Stromal cell of bone marrow (primary cell): Measurements from ENCODE around the gene SLFNL1.

Experiments used
- DNase-seq: peaks from one replicate; pipeline ENCODE4 v3.0.0-alpha.2; 2012; ENCODE audit warnings: low read depth

The SLFNL1 gene

DNA sequence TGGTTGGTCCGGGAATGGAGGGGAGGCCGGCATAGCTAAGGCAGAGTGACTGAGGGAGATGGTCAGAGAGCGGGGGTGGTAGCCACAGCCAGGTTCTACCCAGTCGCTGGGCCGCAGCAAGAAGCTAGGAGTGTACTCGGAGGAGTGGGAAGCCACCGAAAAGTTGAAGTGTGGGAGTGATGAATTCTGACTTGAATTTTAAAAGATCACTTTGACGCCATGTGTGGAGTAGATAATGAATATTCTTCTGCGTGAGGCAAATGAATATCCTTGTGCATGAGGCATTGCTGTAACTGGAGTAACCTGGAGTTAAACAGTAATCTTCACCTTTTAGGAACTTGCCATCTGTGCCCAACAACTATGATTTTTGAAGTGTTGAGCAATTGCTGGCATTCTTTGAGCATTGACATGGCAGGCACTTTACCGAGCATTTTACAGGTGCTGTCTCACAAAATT lies 35.2 kb downstream of the SLFNL1 start:
- DNase-seq = no peak

DNA sequence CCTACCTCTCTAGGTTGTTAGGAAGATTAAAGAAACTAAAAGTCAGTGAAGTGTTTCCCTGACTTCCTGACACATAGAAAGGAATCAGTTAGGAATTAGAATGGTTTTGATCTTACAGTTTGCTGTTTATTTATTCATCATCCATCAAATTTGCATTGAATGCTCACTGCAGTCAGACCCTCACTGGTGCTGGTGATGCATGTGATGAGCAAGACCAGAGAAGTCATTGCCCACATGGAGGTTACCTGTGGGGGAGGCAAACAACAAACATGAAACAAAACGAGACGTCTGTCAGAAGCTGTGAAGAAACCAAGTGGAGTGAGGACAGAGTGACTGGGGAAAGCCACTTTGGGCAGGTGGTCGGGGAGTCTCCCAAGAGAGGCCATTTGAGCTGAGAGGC lies 35.6 kb downstream of the SLFNL1 start:
- no peak for DNase-seq

DNA sequence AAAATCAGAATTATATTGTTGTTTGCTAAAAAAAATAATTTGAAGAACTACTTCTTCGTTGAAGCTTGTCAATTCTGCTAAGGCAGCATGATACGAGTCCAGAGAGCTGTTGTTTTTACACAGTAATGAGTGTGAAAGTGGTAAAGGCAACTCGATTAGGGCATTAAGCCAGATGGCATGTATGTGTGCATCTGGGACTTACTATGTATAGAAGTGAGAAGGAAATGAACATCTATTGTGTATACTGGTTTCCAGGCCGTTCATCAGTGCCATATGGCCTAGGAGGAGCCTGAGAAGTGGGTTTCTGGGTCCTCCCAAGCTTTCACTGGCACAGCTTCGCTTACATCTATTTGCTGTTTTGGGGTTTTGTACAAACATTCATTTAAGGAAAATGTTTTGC lies 36.4 kb downstream of the SLFNL1 start:
- no peak for DNase-seq

DNA sequence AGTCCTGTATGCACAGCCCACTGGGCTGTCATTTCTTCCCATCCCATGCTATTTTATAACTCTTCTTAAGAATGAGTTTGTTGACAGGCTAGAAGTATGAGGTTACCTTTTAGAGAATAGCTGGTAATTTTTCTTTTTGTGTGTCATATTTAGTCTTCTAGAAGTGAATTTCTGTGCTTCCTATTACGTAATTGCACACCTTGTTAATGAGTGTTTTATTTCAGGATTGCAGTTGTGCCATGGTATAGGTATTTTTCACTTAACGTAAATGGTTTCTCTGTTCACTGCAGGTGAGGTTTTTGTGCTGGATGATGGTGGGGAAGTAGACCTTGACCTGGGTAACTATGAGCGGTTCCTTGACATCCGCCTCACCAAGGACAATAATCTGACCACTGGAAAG lies 37.0 kb downstream of the SLFNL1 start:
- no peak for DNase-seq

DNA sequence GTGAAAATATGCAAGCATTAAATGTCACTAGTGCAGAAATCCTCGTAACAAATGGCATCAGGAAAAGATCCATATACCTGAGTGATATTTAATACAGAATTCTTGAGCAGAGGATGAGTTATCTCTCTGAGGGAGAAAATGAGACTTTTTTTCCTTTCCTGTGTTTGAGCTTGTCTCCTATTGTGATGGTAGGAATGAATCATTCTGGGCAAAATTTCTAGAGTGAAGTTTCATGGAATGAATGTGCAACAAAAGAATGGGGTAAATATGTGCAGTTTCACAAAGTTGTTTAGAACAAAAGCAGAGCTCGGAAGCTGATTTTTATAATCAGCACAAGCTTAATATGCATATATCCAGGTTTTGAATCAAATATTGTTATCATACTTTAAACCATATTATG lies 37.5 kb downstream of the SLFNL1 start:
- no peak for DNase-seq

DNA sequence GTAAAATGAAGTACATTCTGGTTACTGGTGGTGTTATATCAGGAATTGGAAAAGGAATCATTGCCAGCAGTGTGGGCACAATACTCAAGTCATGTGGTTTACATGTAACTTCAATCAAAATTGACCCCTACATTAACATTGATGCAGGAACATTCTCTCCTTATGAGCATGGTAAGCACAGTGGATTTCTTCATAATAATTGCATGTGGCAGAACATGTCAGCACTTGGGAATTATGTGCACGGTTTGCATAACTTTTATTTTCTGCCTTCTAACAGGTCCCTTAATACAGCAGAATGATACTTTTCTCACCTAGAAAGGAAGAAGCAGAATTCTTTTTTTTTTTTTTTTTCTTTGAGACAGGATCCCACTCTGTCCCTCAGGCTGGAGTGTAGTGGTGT lies 38.2 kb downstream of the SLFNL1 start:
- no peak for DNase-seq

DNA sequence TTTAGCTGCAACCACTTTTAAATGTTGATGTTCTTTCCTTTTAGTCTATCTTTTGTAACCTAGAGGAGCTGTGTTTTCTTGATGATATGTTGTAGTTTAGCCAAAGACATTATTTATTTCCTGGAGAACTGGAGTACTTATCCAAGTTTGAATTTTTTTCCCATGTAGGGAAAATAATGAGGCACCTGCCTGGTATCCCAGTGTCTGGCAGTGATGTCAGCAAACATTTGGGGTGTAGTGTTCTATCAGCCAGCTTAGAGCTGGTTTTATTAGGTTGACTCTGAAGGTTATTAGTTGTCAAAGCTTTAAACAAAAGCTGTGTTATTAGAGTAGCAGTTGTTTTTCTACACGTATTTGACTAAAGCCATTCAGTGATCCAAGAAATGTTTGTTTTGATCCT lies 38.8 kb downstream of the SLFNL1 start:
- DNase-seq = no peak

DNA sequence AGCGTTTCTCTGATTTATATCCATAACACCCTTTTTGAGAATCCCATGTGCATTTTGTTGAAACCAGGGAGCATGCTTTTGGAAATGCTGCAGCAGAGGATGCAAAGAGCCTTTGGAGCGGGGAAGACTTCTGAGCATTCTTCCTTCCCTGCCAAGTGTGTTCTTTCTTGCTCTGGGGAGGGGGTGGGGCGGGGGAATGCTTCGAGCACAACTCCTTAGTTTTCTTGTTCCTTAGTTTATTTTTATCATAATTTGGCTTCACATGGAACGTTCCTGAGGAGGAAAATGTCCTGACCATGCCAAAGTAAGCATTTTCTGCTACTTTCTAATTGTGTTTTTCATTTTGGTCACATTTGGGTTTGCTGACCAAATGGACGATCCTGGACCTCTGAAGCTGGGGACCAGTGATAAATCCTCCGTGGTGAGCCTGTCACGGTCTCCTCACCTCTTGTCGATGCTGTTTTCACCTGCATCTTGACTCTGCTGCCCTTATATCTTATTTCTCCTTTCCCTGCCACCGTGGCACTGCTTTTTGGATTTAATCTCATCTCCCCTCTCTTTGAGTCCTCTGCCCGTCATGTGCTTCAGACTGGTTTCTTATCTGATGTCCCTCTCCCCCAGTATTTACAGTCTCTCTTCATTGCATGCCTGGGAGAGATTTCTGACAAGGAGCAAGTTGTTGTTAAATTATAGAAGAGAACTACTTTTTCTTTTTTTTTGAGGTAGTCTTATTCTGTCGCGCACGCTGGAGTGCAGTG lies 39.7 kb downstream of the SLFNL1 start:
- DNase-seq = no peak

DNA sequence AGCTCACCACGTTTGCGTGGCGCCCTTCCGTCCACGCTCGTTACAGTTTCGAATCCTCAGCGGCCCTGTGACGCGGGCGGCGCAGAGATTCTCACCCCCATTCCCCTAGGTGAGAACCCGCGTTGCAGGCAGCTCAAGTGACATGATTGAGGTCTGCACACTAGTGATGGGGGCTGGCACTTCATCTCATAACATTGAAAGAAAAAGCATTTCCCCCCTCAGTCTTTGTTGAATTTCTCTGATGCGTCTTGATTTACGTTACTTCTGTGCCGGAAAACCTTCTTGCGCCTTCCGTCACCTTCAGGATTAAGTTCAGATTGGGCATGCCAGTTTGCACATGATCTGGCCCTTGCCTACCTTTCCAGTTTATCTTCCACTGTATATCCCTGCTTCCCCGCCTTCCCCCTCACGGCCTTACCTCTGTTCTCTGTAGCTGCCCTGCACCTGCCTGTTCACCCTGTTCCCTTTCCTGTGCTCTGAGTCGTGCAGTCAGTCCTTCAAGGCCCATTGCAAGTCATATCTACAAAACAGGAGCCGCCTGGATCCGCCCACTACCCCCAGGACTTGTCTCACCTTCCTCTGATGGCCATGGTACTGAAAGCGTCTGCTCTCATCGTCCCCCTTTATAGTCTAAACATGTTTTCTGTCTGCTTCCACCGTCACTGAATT lies 40.9 kb downstream of the SLFNL1 start:
- no peak for DNase-seq

DNA sequence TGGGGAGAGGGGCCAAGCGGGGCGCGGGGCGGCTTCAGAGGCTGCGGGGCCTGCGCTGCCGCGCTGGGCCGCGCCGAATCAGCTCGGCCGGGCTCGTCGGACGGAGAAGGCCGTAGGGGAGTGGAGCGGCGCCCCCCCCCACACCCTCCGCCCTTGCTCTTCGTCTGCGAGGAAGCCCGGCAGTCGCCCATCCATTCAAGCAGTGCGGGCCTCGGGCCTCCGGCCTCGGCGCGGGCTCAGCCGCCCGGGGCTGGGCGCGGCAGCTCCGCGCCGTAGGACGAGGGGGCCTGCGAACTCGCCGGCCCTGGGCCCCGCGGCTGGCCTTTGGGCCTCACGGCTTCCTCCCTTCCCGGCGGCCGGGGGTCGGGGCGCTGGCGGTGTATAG lies 41.5 kb downstream of the SLFNL1 start:
- no peak for DNase-seq

DNA sequence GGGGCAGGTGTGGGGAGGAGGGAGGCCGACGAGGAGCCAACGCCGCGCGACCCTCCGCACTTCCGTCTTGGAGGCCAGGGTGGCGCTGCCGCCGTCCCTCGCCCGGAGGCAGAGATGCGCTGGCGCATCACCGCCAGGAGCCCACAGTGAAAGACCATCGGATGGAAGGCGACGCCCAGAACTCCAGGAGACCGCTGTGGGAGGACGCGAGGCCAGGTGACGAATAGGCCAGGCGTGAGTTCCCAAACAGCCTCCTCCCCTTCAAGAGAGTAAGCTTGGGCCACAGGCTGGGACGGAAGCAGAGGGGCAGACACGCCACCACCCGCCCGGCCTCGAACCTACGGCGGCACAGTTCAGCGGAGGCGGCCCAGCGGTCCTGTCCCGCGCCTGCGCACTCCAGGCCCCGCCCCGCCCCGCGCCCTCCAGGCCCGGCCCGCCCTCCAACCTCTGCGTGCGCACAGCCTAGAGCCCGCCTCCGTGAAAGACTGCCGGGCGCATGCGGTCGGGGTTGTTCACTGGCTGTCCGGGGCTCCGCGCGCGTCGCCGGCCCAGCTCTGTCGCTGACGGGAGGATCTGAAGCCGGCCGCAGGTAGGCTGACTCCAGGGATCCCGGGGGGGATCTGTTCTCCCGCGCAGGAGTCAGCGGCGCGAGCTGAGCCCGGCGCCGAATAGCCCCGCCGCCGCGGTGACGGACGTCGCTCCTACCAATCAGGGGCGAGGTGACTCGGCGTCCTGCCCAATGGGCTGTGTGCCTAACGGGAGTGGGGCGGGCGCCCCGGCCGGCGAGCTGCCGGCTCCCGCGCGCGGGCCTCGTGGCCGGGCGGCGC lies 42.1 kb downstream of the SLFNL1 start, which contains the start of gene CTPS1:
TSS of gene CTPS1 (plus strand) at position 456 of the 827 bp plus-strand sequence. CDS start 3,595 bp downstream, outside the sequence.
- peak; percentile 83 for DNase-seq

DNA sequence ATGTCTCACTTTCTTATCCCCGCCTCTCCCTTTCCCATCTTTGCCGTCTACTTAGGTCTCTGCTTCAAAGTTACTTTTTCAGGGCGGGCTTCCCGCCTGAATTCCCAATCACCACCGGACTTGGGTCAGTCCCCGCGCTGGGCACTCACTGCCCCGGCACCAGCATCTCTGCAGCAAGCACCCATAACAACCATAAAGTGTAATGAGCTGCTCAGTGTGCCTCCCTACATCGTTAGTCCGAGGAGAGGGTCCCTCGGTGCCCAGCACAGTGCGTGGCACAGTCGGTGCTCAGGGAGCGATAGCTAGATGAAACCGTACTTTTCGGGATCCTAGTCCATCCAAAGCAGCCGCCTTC lies 42.7 kb downstream of the SLFNL1 start:
- no peak for DNase-seq

DNA sequence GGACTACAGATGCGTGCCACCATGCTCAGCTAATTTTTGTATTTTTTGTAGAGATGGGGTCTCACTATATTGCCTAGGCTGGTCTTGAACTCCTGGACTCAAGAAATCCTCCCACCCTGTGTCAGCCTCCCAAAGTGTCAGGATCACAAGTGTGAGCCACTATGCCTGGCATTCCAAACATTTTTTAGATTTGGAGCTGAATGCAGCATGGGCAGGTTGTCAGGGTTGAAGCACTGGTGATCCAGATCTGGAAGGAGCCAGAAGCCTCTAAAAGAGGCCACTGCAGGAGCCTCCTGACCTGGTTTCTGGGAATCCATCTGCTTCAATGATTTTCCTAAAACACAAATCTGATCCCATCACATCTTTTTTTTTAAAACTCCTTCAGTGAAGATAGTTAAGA lies 43.8 kb downstream of the SLFNL1 start:
- no peak for DNase-seq

DNA sequence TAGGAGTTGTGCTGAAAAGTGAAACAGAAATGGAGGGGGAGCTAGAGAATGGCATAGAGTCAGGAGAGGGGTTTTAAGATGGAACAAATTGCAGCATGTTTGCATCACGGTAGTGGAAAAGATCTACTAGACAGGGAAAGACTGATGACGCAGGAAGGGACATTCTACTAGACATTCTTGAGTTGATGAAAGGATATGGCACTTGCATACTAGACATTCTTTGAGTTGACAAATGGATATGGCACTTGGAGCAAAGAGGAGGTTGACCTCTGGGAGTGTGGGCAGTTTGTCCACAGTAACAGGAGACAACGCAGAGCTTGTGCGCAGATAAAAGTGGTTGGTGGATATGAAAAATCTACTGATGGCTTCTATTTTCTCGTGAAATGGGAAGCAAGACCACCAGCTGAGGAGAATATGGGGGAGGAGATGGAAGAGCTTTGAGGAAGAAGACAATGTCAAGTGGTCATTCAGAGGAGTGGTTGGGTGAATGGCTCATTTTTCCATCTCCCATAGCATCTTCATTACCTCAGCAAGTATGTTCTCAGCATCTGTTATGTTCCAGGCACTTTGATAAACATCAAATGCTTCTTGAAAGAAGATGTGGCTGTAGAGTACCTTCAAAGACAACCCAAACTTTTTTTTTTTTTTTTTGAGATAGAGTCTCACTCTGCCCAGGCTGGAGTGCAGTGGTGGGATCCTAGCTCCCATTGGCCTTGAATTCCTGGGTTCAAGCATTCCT lies 44.4 kb downstream of the SLFNL1 start:
- DNase-seq = no peak

DNA sequence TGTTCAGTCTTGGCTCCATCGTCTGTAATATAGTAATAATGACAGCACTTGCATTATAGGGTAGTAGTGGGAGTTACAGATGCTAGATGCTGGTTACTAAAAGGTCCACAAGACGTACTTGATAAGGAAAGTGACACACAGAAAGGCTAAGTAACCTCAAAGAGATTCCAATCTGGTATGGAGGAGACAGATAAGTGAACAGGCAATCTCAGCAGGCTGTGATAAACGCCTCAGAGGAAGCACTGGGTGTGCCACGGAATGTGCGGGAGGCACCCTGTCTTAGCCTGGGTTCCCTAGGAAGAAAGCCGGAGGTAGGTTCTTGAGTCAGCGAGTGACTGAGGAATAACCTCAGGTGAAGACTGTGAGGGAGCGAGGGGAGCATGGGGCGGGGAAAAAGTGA lies 46.6 kb downstream of the SLFNL1 start:
- no peak for DNase-seq

DNA sequence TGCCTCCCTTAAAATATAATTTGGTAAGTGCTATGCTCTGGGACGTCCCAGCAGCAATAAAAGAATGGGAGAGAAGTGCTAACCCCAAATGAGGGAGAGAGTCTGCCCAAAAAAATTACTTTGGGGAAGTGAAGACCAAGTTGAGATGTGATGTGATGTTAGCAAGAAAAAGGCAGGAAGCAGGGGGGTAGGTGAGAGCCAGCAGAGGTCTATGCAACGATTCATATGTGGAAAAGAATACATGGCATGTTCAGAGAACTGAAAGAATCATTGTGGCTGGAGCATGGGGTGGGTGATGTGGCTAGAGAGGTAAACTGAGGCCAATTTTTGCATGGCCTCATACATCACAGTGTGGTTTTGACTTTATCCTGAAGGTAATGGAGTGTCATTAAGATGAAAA lies 47.6 kb downstream of the SLFNL1 start:
- no peak for DNase-seq

DNA sequence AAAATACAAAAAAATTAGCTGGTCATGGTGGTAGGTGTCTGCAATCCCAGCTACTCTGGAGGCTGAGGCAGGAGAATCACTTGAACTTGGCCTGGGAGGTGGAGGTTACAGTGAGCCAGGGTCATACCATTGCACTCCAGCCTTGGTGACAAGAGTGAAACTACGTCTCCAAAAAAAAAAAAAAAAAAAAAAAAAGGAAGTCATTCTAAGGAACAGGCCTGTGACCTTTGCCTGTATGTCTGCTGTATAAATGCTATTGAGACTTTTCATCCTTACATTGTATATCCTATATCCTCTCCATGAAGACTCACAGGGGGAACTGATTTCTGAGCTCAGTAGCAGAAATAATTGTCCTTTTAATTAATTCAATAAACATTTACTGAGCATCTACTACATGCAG lies 49.6 kb downstream of the SLFNL1 start:
- DNase-seq = no peak

DNA sequence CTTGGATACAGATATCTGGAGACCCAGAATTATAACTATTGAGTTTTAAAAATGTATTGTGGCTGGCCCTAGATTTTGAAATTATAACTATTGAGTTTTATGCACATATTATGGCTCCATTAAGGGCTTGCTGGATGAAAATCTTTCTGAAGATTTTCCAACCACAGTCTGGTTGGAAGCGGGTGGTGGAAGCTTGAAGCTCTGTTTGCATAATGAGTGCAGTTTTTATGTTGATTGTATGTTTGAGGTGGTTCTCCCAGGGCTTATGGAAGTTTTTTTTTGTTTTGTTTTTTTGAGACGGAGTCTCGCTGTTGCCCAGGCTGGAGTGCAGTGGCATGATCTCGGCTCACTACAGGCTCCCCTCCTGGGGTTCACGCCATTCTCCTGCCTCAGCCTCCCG lies 52.1 kb downstream of the SLFNL1 start:
- DNase-seq = no peak

DNA sequence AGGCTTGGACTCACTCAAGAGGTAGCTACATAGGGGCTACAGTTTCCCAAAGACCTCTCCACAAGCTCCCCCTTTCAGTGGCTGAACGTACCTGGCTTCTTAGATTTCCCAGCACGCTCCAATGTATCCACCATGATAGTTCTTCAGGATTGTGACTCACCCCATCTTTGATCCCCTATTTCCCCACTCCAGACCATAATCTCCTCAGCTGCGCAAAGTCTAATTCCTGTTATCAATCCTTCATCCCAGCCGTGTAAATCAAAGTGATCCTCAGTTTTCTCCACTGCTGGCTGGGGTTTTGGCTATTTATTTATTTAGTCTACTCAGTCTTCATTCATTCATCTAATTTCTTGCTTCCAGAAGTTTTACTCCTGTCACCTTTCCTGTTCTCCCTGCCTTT lies 55.1 kb downstream of the SLFNL1 start:
- no peak for DNase-seq
